Left forelimb (tissue), 1 donor: ENCODE results near the gene NAALAD2.
A peak's percentile ranks its signal among the peaks of the same experiment; 100 is the strongest.
"Not testable (repeated sequence)": the region's sequence is repeated elsewhere in the genome, so short reads cannot be mapped to it uniquely, and the experiment has no call there.

Experiments used
- DNase-seq: peaks from one replicate; pipeline ENCODE4 v3.0.0-alpha.2; 2018; ENCODE audit warnings: low spot score

Gene NAALAD2

GRCh38 chr11:90192869-90193582 is 58.6 kb downstream of the NAALAD2 start:
- DNase-seq, result no peak

- no peak for DNase-seq
Measured at GRCh38 chr11:90197377-90197776, 62.9 kb downstream of the NAALAD2 start.

DNA sequence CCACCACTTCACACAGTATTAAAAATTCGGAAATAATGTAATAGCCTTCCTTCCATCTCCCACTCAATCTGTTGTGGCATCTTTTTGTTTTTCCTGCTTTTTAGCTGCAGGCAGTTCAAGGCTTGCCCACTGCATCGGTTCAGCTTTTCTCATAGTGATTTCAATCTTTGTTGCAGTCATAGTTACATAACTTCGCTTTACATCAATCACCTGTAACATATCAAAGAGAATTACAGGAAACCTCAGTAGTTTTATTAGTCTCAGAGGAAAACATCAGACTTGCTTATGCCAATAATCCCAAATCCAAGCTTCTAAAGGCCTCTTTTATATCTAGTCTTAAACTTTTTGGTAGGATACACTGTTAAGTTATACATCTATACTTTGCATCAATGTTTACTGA is 67.9 kb downstream of the NAALAD2 start:
- DNase-seq, result no peak

- DNase-seq, result no peak
Measured at GRCh38 chr11:90204407-90204806, 69.9 kb downstream of the NAALAD2 start.

- DNase-seq, result no peak
Measured at GRCh38 chr11:90204832-90205646, 70.6 kb downstream of the NAALAD2 start.

DNA sequence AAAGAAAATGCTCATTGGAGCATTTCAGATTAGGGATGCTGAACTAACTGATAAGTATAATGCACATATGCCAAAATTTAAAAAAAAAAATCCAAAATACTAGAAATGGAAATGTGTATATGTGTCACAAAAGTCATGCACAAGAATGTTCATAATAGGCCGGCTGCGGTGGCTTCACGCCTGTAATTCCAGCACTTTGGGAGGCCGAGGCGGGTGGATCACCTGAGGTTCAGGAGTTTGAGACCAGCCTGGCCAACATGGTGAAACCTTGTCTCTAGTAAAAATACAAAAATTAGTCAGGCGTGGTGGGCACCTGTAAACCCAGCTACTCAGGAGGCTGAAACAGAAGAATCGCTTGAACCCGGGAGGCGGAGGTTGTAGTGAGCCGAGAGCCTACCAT is 73.5 kb downstream of the NAALAD2 start:
- DNase-seq, result not testable (repeated sequence)

GRCh38 chr11:90208857-90209256 is 74.4 kb downstream of the NAALAD2 start:
- DNase-seq, result no peak

DNA sequence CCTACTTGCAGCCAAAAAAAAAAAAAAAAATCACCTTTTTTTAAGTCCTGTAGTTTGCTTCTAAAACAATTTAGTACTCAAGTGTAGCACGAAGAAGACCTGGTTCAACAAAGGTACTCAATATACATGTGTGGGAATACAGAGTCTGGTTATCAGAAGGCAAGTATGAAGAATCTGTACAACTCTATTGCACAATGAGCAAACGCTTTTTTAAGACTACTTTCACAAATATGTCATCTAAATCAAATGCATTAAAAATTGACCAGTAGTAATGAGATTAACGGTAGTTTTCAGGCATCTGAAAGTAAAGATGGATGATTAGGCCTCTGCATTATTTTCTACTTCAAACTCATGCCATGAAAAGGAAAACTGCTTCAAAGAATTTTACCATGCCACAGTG is 78.9 kb downstream of the NAALAD2 start:
- no peak for DNase-seq

DNA sequence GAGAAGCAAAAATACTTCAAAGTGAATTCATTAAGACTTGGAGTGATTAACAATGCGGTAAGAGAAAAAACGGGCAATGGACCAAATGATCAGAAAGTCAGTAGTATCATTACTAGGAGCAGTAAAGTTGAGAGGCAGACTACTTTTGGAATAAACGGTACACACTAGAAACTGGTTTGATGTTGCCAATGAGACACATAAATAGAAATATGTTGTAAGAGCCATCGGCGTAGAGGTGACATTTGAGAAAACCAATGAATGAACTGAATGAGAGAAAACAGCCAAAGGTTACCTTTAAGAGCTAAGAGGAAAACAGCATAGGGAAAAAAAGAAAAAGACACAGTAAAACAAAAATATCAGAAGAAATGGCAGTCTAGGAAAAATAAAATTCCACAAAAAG is 82.1 kb downstream of the NAALAD2 start:
- no peak for DNase-seq

- no peak for DNase-seq
Measured at GRCh38 chr11:90218606-90219005, 84.1 kb downstream of the NAALAD2 start.

- no peak for DNase-seq
Measured at GRCh38 chr11:90219438-90219837, 85.0 kb downstream of the NAALAD2 start.

DNA sequence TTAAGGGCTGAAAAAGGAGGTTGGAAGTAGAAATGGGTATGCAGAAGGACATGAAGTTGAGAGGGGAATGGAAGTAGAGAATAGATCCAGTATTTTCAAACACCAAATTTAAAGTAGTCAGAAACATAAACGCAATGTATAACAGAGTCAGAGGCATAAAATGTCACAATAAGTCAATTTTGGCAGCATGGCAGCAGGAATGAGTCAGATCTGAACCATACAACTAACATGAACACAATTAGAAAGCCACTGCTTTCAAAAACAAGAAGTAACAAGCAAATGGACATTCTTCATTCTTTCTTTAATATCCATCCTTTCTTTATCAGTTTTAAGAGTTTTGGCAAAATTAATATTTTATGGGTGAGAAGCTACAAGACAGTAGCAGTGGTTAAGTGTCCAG is 85.9 kb downstream of the NAALAD2 start:
- DNase-seq, result no peak

- DNase-seq, result no peak
Measured at GRCh38 chr11:90221803-90222458, 87.5 kb downstream of the NAALAD2 start.

DNA sequence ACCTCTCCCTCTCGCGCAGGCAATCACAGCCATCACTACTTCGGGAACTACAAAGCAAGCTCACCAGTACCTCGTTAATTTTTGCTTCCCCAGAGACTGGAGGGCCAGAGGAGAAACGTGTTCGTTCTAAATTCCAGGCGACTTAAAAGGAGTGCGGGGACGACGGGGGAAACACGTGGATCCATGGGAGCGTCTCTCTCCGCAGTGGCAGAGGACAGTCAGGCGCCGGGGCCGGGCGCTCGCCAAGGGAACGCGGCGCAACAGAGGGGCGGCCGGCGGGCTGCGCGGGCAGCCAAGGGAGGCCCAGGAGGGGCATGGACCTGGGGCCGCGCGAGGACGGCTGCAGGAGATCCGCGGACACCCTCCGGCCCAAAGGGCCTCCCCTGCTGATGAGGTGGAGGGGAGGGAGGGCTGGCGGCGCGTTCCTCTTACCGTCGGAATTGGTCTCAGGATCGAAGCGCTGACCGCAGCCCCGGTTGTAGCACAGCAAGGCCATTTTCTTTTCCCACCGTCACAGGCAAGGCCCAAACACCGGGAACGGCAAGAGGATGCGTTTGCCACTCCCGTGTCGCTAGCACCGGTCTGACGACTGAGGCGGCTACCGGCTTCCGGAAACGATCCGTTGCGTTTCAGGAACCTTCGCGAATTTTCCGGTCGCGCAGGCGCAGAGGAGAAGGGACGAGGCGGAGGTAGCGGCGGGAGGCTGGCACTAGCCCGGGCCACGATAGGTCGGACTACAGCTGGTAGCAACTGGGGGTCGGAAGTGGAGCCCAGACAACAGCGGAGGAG is 88.2 kb downstream of the NAALAD2 start, which contains the start of gene CHORDC1:
Gene CHORDC1, minus strand, starts transcription at position 591 of the 789 bp plus-strand sequence. Its CDS starts 95 bp downstream, at position 496.
- DNase-seq, result peak; percentile 93

- no peak for DNase-seq
Measured at GRCh38 chr11:90223248-90223585, 88.8 kb downstream of the NAALAD2 start.

GRCh38 chr11:90228056-90228455 is 93.6 kb downstream of the NAALAD2 start:
- no peak for DNase-seq

GRCh38 chr11:90229791-90230190 is 95.3 kb downstream of the NAALAD2 start:
- no peak for DNase-seq

DNA sequence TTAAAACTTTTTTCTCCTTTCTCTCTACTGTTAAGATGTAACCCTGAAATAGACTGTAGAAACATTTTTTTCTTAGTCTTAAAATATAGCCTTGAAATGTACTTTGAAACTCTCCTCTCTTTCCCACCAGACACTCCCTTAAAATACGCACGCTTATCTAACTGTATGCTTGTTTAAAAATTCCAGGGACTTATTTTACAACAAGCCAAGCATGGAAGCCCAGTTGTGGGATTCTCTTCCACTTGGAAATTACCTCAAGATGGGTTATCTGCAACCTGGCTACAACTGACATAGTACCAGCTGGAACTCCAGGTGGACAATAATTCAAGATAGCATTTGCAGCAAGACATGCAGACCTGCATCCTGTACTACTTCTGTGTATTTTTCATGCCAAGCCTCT is 100.5 kb downstream of the NAALAD2 start:
- no peak for DNase-seq

GRCh38 chr11:90235526-90235925 is 101.1 kb downstream of the NAALAD2 start:
- DNase-seq, result no peak

DNA sequence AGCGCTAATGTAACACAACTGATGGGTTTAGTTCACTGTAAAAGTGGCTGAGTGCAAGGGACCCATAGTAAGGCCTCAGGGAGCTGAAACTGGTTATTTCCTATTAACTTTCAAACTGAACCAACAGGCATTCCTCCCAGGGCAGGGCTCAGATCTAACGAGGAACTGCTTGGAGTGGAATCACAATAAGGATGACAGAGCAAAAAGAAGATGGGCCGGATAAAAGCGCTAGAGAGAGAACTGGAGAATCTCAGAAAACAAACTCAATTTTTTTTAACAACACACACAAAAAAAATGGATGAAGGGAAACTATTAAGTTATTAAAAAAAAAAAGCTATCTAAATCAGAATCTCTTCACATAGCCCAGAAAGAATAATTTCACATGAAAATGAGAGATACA is 102.5 kb downstream of the NAALAD2 start:
- no peak for DNase-seq

GRCh38 chr11:90239967-90240636 is 105.6 kb downstream of the NAALAD2 start:
- DNase-seq, result not testable (repeated sequence)

DNA sequence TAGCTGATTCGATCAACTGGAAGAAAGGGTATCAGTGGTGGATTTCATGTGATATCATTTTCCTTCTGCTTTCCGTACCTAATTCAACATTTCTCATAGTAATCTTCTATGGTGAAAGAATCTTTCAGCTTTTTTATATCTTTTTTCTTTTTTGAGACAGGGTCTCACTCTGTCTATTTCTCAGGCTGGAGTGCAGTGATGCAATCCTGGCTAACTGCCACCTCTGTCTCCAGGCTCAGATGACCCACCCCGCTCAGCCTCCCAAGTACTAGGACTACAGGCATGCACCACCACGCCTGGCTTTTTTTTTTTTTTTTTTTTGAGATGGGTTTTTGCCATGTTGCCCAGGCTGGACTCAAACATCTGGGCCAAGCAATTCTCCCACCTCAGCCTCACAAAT is 107.0 kb downstream of the NAALAD2 start:
- DNase-seq, result no peak
